Sciatic nerve (tissue), 2 donors: ENCODE results near the gene SENP2. TPM values are rescaled to one million over a fixed set of nuclear protein-coding genes. Genes with fewer than 3 reads are reported as not detected.
"Not testable (repeated sequence)": the region's sequence is repeated elsewhere in the genome, so short reads cannot be mapped to it uniquely, and the experiment has no call there.

ENCODE experiments used
- ATAC-seq: fragments of 200-7000 bp; cut with Tn5 transposase; one replicate; pipeline ENCODE4 v1.9.1; 2020; ENCODE audit warnings: mild to moderate bottlenecking, moderate library complexity
- DNase-seq: peaks from one replicate; pipeline ENCODE4 v3.0.0-alpha.2; 2020; ENCODE audit warnings: low spot score
- intact Hi-C: fragments of 100-400 bp; cut with DNase I; formaldehyde crosslinking; loops from one replicate; pipeline ENCODE4 v1.14.2; 2022
- total RNA-seq: library from RNA; stranded (reverse); fragmentation: NEBNext Ultra II Directional; extraction: Animal tissue kit (Norgen Biotek cat#: 25700); gene quantifications from one replicate; pipeline ENCODE4 v1.2.1, GENCODE V29; 2021
- donor health status: DM: no; HTN: no; CAD: no.
- donor health status: DM: no; HTN: no; CAD: no.

SENP2 gene
- total RNA-seq, 1 donor from 2014 or later, result 56.4 TPM

- ATAC-seq (no peak), DNase-seq (no peak)
- intact Hi-C loops, result no loop called here
Measured at GRCh38 chr3:185583925-185584324, 2.2 kb upstream of the SENP2 start.

DNA sequence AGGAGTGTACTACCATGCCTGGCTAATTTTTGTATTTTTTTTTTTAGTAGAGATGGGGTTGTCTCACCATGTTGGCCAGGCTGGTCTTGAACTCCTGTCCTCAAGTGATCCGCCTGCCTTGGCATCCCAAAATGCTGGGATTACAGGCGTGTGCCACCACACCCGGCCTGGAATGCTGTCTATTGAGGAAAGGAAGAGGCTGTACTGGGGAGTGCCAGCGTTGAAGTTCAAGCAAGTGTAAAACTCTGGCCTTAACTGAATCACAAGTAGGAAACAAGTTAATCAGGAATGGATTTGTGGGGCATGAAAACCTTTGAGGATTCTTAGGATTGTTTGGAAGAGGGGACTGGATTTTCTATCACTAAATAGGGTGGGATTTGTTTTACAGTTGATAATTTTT is 1.4 kb upstream of the SENP2 start:
- intact Hi-C loops, result no loop called here
- no peak for ATAC-seq
- no peak for DNase-seq

DNA sequence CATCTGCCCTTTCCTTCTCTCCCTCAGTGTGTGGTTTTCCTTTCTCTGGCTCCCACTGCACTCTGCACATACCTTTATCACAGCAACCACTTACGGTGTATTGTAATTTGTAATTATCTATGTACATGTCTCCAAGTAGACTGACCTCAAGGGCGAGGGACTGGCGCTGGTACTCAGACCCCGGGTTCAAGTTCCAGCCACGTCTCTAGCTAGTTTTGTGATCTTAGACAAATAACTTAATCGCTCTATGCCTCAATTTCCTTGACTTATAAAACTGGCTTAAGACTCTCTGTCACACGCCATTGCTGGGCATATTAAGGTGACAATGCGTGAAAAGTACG is 607 bp upstream of the SENP2 start:
- no peak for DNase-seq
- intact Hi-C loops, result no loop called here
- no peak for ATAC-seq

GRCh38 chr3:185586686-185587039 is 568 bp downstream of the SENP2 start:
- intact Hi-C loops, result no loop called here
- no peak for ATAC-seq

DNA sequence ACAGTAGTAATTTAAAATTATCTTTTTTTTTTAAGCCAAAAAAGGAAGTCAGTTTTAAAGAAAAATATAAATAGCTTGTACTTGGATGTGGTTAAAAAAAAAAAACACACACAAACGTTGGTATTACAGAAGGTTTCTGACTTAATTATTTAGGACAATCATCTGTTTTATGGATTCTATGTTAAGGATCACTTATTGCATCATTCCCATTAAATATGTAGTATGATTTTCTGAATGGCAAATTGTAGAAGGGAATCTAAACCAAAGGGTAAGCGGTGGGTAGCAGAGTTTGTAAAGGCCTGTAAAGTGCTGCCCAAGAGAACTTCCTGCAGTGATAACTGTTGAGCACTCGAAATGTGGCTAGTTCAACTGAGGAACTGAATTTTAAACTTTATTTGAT is 8.0 kb downstream of the SENP2 start:
- ATAC-seq (no peak), DNase-seq (no peak)
- intact Hi-C loops, result no loop called here

More at GRCh38 chr3:185586686-185587039, 568 bp downstream of the SENP2 start:
- no peak for DNase-seq

DNA sequence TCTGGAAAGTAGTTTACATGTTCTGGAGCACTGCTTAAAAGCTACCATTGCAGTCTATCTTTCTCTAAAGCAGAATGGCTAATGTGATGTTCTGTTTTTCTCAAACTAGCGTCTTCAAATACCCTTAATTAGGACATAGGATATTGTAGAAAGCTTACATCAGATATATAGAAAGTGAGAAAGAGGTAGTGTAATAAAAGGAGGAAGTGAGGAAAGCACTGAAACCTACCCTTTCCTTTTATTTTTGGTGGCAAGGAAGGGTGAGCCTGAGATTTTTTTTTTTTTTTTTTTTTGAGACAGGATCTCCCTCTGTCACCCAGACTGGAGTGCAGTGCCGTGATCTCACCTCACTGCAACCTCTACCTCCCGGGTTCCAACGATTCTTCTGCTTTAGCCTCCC is 9.4 kb downstream of the SENP2 start:
- DNase-seq (no peak), ATAC-seq (no peak)
- intact Hi-C loops, result no loop called here

DNA sequence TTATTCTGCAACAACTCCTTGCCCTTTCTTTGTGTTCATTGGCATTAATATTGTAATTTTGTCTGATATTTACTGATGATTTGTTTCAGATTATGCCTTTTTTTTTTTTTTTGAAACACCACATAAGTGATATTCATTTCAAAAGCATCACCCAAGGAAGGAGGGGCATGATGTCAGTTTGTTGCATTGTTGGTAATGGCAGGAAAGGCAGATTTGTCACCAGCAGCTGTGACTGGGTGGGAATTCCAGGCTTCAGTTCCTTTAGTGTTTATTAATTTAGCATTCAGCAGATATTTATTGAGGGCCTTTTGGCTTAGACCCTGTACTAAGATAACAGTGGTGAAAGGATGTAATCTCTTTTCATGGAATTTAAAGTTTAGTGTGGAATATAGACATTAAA is 19.5 kb downstream of the SENP2 start:
- intact Hi-C loops, result no loop called here
- ATAC-seq, result no peak
- DNase-seq, result no peak

DNA sequence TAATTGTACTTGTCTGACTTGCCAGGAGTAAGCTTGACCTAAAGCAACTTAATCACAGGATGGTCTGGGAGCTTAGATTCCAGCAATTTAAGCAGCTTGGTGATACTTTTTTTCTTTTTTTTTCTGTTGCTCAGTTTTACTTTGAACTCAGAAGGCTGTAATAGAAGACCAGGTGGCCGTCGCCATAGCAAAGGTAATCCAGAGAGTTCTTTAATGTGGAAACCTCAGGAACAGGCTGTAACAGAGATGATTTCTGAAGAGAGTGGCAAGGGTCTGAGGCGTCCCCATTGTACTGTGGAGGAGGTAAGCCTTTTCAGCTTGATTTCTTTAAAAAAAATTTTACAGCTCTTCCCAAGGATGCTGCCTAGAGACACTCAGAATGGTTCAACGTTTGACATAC is 20.1 kb downstream of the SENP2 start:
- no peak for DNase-seq
- ATAC-seq, result no peak
- intact Hi-C loops, result no loop called here

DNA sequence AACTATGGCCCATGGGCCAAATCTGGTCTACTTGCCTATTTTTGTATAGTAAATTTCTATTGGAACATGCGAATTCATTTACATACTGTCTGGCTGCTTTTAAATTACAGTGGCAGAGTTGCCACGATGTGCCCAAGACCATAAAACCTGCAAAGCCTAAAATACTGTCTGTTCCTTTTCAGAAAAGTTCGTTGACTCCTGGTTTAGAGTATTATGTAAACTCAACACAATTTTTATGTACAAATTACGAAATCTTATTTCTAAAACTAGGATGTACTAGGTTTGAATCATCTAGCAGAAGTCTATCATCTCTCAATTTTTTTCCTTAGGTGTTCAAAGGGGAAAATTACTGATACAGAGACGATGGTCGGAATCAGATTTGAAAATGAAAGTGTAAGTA is 26.9 kb downstream of the SENP2 start:
- ATAC-seq (no peak), DNase-seq (no peak)
- intact Hi-C loops, result no loop called here

GRCh38 chr3:185623939-185624665 is 38.0 kb downstream of the SENP2 start:
- DNase-seq (no peak), ATAC-seq (no peak)
- intact Hi-C loops, result no loop called here

DNA sequence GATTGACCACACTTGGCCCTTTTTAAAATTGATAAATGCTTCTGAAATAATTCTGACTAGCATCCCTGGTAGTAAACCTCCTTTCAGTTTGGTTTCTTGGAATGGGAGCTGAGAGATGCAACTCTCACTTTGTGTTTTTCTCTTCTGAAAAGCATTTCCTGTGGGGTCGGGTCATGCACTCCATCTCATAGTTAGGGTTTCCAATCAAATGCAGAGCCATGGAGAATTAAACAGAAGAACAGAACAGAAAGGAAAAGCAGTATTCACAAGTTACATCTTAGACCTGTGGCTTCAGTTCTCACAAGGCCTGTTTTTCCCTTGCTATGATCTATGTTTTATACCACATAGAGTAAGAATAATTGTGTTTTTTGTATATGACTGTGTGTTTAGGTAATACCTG is 39.7 kb downstream of the SENP2 start:
- ATAC-seq, result no peak
- intact Hi-C loops, result no loop called here
- DNase-seq, result no peak

- intact Hi-C loops, result no loop called here
- ATAC-seq (peak; percentile 41), DNase-seq (no peak)
Measured at GRCh38 chr3:185629554-185630181, 43.6 kb downstream of the SENP2 start.

GRCh38 chr3:185630182-185630622 is 44.1 kb downstream of the SENP2 start:
- no peak for DNase-seq
- ATAC-seq, result peak; percentile 64
- intact Hi-C loops, result no loop called here

DNA sequence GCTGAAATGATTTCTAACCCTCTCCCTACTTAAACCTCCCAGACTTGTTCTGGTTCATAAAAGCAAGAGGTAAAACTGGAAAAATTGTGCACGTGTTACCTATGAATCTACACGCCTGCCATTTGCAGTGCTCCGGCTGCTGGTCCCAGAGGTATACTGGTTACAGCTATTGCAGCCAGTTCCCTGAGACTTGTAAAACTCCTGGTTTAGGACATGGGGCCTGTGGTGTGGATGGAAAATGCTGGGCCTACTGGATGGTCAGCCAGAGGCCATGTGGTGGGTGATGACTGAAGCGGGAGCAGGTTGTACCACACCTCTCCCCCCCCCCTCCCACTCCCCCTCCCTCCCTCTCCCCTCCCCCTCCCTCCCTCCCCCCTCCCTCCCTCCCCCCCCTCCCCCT is 45.0 kb downstream of the SENP2 start:
- peak; percentile 77 for ATAC-seq
- intact Hi-C loops, result no loop called here
- no peak for DNase-seq

DNA sequence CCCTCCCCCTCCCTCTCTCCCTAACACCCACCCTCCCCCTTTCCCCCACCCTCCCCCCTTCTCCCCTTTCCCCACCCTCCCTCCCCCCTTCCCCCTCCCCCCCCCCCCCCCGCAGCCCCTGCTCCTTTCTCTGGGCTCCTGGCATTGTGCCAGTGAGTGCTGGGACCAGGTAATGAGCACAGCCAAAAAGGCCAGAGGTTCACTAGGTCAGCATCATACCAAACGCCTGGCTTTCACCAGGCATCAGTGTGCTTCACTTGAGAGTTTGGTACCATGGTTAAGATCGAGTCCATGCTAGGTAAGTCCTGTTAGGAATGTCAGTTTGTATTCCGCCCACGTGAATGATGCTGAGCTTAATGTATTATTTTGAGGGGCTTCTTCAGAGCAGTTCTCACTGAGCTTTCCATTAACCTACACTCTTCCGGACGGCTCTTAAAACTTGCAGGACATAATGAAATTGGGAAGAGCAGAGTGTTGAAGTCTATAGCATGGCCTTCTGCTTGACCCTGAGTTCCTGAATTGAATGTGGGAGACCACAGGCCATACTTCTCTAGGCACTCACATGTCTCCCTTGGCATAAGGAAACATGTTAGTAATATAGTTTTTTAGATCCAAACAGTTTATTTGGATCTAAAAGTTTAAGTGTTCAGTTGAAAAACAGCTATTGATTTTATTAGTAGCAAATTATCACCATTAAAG is 45.6 kb downstream of the SENP2 start:
- no peak for ATAC-seq
- intact Hi-C loops, result no loop called here
- no peak for DNase-seq

GRCh38 chr3:185632996-185633395 is 46.9 kb downstream of the SENP2 start:
- ATAC-seq (no peak), DNase-seq (no peak)
- intact Hi-C loops, result no loop called here

GRCh38 chr3:185637388-185637787 is 51.3 kb downstream of the SENP2 start:
- intact Hi-C loops, result no loop called here
- ATAC-seq (no peak), DNase-seq (no peak)

DNA sequence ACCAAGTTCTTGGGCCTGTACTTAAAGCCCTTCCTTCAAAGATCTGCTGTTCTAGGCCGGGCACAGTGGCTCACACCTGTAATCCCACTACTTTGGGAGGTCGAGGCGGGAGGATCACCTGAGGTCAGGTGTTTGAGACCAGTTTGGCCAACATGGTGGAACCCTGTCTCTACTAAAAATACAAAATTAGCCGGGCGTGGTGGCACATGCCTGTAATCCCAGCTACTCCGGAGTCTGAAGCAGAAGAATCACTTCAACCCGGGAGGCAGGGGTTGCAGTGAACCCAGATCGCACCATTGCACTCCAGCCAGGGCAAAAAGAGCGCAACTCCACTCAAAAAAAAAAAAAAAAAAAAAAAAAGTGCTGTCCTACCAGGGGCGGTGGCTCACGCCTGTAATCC is 52.6 kb downstream of the SENP2 start:
- intact Hi-C loops, ATAC-seq, DNase-seq: not testable (repeated sequence)

DNA sequence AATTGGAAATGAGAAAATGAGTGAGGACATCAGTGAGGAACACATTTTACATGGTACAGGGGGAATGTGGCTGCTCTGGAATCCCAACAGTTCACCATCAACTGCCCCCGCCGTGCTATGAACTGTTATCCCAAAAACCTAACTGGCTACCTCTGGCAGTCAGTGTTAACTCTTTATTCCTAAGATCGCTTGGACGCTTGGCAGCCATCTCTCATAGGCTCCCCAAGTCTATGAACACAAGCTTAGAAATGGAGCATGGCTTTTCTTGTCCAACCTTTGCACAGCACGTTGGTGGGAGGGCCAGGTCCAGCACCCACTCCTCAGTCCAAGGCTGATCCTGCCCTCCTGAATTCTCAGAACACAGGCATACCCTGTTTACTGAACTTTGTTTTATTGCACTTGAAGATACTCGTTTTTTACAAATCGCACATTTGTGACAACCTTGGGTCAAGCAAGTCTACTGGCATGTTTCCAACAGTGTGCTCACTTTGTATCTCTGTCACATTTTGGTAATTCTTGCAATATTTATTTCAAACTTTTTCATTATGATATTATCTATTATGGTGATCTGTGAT is 53.6 kb downstream of the SENP2 start:
- ATAC-seq, result no peak
- DNase-seq, result no peak
- intact Hi-C loops, result no loop called here

DNA sequence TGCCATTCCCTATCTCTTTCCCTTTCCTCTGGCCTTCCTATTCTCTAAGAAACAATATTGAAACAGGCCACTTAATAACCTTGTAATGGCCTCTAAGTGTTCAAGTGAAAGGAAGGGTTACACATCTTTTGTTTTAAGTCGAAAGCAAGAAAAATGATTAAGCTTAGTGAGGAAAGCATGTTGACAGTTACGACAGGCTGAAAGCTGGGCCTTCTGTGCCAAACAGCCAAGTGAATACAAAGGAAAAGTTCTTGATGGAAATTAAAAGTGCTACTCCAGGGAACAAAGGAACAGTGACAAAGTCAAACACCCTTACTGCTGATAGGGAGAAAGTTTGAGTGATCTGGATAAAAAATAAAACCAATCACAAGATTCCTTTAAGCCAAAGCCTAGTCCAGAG is 54.2 kb downstream of the SENP2 start:
- intact Hi-C loops, result no loop called here
- ATAC-seq, result no peak
- no peak for DNase-seq
